OCI-LY1 (cell line): ENCODE results near the gene STARD5.
A peak's percentile ranks its signal among the peaks of the same experiment; 100 is the strongest.

Experiments
- H2AFZ ChIP-seq: fragments of 200-600 bp; sonication (generic), shearing (Covaris generic); 2 replicates; pipeline ENCODE4 v1.6.0; 2014; ENCODE audit warnings: antibody characterized with exemption, mild to moderate bottlenecking, low read length
- H3F3A ChIP-seq: fragments of 200-600 bp; sonication (generic), shearing (Covaris generic); 2 replicates; pipeline ENCODE4 v1.6.0; 2014; ENCODE audit warnings: mild to moderate bottlenecking, antibody characterized with exemption, low read length, moderate library complexity; ENCODE audit not compliant: insufficient read depth
- H3K27ac ChIP-seq: fragments of 200-600 bp; sonication (generic); 2 replicates; pipeline ENCODE4 v1.5.1; 2014; ENCODE audit warnings: low read length, mixed run types, mild to moderate bottlenecking, low read depth; ENCODE audit not compliant: poor library complexity, severe bottlenecking
- H3K27me3 ChIP-seq: fragments of 200-600 bp; sonication (generic); 2 replicates; pipeline ENCODE4 v1.6.0; 2014; ENCODE audit warnings: antibody characterized with exemption, mild to moderate bottlenecking, low read length, moderate library complexity; ENCODE audit not compliant: insufficient read depth
- H3K36me3 ChIP-seq: fragments of 200-600 bp; sonication (generic); 2 replicates; pipeline ENCODE4 v1.6.1; 2014; ENCODE audit warnings: mild to moderate bottlenecking, antibody characterized with exemption, low read length, moderate library complexity, mixed read lengths; ENCODE audit not compliant: insufficient read depth
- H3K4me1 ChIP-seq: fragments of 200-600 bp; sonication (generic); 2 replicates; pipeline ENCODE4 v1.5.1; 2014; ENCODE audit warnings: mild to moderate bottlenecking, low read length, moderate library complexity; ENCODE audit not compliant: insufficient read depth, severe bottlenecking
- H3K4me2 ChIP-seq: fragments of 200-600 bp; sonication (generic), shearing (Covaris generic); 2 replicates; pipeline ENCODE4 v1.6.1; 2014; ENCODE audit warnings: low read length
- H3K4me3 ChIP-seq: fragments of 200-600 bp; sonication (generic); 2 replicates; pipeline ENCODE4 v1.5.1; 2014; ENCODE audit warnings: low read length, low read depth, mild to moderate bottlenecking, mixed read lengths; ENCODE audit not compliant: poor library complexity, severe bottlenecking
- H3K79me2 ChIP-seq: fragments of 200-600 bp; shearing (Covaris generic); 2 replicates; pipeline ENCODE4 v1.6.1; 2016; ENCODE audit warnings: mixed run types, low read length, mixed read lengths; ENCODE audit not compliant: insufficient read depth
- H3K9ac ChIP-seq: fragments of 200-600 bp; sonication (generic), shearing (Covaris generic); 2 replicates; pipeline ENCODE4 v1.6.1; 2014; ENCODE audit warnings: mild to moderate bottlenecking, low read length, mixed read lengths
- H3K9me2 ChIP-seq: fragments of 200-600 bp; sonication (generic), shearing (Covaris generic); 2 replicates; pipeline ENCODE4 v1.6.1; 2014; ENCODE audit warnings: low read depth, mild to moderate bottlenecking, low read length, mixed read lengths
- H3K9me3 ChIP-seq: fragments of 200-600 bp; shearing (Covaris generic); 2 replicates; pipeline ENCODE4 v1.6.1; 2014; ENCODE audit warnings: low read length, mixed read lengths
- H4K20me1 ChIP-seq: fragments of 200-600 bp; sonication (generic), shearing (Covaris generic); 2 replicates; pipeline ENCODE4 v1.6.0; 2016; ENCODE audit warnings: mild to moderate bottlenecking, low read length; ENCODE audit not compliant: insufficient read depth
- EZH2 ChIP-seq: fragments of 200-600 bp; sonication (generic), shearing (Covaris generic); IDR thresholded peaks from 2 replicates; pipeline ENCODE4 v1.8.0; 2017; ENCODE audit warnings: borderline replicate concordance, mixed run types, mild to moderate bottlenecking, antibody characterized with exemption, low read length, moderate library complexity, mixed read lengths
- TF ChIP-seq, protein P1 (sequence below): fragments of 200-600 bp; sonication (generic), shearing (Covaris generic); IDR thresholded peaks from 2 replicates; pipeline ENCODE4 v1.5.1; 2017; ENCODE audit warnings: mild to moderate bottlenecking, antibody characterized with exemption, low read length, moderate library complexity, mixed read lengths

STARD5 gene

DNA sequence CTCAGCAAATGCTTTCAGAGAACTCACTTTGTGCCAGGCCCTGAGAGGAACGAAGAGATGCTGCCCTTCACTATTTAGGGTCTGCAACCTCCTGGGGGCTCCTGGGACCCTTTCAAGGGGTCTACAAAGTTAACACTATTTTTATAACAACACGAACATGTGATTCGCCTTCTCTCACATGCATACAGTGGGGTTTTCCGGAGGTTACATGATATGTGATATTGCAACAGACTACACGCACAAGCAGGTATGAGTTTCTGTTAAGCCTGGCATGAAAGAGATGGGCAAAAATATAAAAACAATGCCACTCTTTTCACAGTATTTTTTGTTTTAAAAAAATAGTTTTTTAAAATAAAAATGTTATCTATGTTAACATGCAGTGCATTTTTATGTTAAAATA is 10.3 kb downstream of the STARD5 start:
- H3K27ac ChIP-seq: no peak overlapping the region
- H3K4me1 ChIP-seq: peaks cover 32% of the 10 kb centered on the region
- no peak overlapping the region for H3K4me2 ChIP-seq
- peaks cover 54% of the 10 kb centered on the region for H3K36me3 ChIP-seq
- no peak overlapping the region for H3K9ac ChIP-seq
- H3K9me2 ChIP-seq: no peaks in the 10 kb centered on the region
- no peak overlapping the region for H3K4me3 ChIP-seq
- H4K20me1 ChIP-seq: no peaks in the 10 kb centered on the region
- no peaks in the 10 kb centered on the region for H3K9me3 ChIP-seq
- H2AFZ ChIP-seq: no peak overlapping the region
- no peaks in the 10 kb centered on the region for H3K79me2 ChIP-seq
- H3F3A ChIP-seq: peaks cover 8% of the 10 kb centered on the region; the same call in 1 of the 2 replicates
- TF ChIP-seq, protein P1, sequence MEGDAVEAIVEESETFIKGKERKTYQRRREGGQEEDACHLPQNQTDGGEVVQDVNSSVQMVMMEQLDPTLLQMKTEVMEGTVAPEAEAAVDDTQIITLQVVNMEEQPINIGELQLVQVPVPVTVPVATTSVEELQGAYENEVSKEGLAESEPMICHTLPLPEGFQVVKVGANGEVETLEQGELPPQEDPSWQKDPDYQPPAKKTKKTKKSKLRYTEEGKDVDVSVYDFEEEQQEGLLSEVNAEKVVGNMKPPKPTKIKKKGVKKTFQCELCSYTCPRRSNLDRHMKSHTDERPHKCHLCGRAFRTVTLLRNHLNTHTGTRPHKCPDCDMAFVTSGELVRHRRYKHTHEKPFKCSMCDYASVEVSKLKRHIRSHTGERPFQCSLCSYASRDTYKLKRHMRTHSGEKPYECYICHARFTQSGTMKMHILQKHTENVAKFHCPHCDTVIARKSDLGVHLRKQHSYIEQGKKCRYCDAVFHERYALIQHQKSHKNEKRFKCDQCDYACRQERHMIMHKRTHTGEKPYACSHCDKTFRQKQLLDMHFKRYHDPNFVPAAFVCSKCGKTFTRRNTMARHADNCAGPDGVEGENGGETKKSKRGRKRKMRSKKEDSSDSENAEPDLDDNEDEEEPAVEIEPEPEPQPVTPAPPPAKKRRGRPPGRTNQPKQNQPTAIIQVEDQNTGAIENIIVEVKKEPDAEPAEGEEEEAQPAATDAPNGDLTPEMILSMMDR: no peak
- no peak for TF ChIP-seq EZH2
- no peaks in the 10 kb centered on the region for H3K27me3 ChIP-seq

DNA sequence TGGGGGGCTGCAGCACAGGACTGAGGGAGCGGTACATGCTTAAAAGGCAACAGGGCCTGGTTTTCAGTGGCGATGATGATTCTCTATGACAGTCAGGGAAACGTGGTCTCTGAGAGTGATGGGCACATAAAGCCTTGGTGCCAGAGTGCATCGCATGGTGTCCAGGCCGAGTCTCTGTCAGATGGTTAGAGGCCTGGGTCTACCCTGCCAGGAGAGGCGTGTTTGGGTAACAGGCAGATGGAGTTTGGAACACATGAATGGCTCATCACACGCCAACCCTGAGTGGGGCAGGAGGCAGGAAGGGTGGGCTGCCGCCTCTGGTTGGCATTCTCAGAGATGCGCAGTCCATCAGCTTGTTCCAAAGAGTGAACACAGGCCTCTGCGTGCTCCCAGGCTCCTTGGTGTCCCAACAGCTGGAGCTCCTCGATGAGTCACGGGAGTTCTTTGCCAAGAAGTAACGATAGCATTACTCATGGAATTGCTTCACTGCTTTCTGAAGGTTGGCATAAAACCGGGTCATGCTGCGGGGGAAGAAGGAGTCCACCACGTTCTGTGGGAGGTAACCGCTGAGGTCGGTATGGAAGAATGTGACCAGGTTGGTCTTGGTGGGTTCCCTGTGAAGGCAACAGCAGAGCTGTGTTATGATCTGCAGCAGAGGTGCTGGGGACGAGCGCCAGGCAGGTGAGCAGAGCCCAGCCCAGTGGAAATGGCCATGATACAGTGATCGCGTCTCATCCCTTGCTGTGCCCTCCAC is 11.0 kb downstream of the STARD5 start:
- Histone ChIP-seq H3K9me3 (no peaks in the 10 kb centered on the region), H3K9ac (peak overlapping the region; percentile 66; the same call in 1 of the 2 replicates), H2AFZ (no peak overlapping the region), H3K27ac (peak overlapping the region; percentile 96), H3F3A (peaks cover 8% of the 10 kb centered on the region; the same call in 1 of the 2 replicates), H4K20me1 (no peaks in the 10 kb centered on the region), H3K4me1 (peaks cover 29% of the 10 kb centered on the region), H3K36me3 (peaks cover 58% of the 10 kb centered on the region), H3K9me2 (no peaks in the 10 kb centered on the region), H3K4me2 (peak overlapping the region; percentile 62; the same call in 1 of the 2 replicates), H3K4me3 (no peak overlapping the region), H3K79me2 (no peaks in the 10 kb centered on the region), H3K27me3 (no peaks in the 10 kb centered on the region)
- TF ChIP-seq, protein P1: no peak
- no peak for TF ChIP-seq EZH2

DNA sequence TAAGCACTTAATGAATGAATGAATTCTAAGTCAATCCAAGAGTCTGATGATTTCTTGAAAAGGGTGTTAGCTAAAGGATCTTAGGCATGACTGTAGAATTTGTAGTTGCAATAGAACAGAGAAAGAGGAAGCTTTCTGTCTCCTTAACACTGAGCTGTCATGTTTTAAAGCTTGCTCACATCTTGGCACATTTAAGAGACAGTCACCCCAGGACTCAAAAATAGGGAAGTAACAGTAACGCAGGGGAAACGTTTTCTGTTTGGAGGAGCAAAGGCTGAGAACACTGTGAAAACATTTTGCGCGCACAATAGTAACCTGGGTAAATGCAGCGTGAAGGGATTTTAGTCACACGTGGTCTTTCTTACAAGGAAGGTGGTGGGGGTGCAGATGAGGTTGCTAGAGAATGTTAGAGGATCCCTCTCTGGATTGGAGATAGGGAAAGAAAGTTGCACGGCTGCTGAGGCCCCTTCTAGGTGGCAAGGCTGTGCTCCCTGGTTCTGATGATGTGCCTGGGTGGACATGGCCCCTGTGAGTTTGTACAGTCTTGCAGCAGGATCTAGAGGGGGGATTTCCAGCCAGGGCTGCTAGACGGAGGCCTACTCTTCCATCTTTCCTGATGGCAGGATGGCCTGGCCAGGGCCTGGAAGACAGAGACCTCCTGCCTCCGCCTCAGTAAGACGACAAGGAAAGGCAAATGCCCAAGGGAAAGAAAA is 12.0 kb downstream of the STARD5 start:
- H3K27me3 ChIP-seq: no peaks in the 10 kb centered on the region
- H3K36me3 ChIP-seq: peaks cover 62% of the 10 kb centered on the region
- H3K79me2 ChIP-seq: no peaks in the 10 kb centered on the region
- H3K4me2 ChIP-seq: peak overlapping the region; percentile 62
- H3K9me2 ChIP-seq: no peaks in the 10 kb centered on the region
- TF ChIP-seq, protein P1: no peak
- peaks cover 18% of the 10 kb centered on the region for H3K4me1 ChIP-seq
- H4K20me1 ChIP-seq: no peaks in the 10 kb centered on the region
- H3K9me3 ChIP-seq: no peaks in the 10 kb centered on the region
- peak overlapping the region; percentile 24 for H3K4me3 ChIP-seq
- peak overlapping the region; percentile 96 for H3K27ac ChIP-seq
- H3K9ac ChIP-seq: peak overlapping the region; percentile 66; the same call in 1 of the 2 replicates
- peaks cover 8% of the 10 kb centered on the region; the same call in 1 of the 2 replicates for H3F3A ChIP-seq
- H2AFZ ChIP-seq: no peak overlapping the region
